K562 (cell line): ENCODE measurements around the gene LILRA6. TPM values are rescaled to one million over a fixed set of nuclear protein-coding genes. Genes with fewer than 3 reads are reported as not detected.
A peak's percentile ranks its signal among the peaks of the same experiment; 100 is the strongest.

Experiments
- ATF1 ChIP-seq, 2 experiments: fragments of 450-650 bp in 1 of 2; IDR thresholded peaks; 2 replicates each; pipeline ENCODE4 v1.6.1; 2016; ENCODE audit warnings: missing compliant biosample characterization in 1 of 2, missing genetic modification characterization in 1 of 2
- CAMTA2 ChIP-seq: fragments of 250-450 bp; sonication (Bioruptor Pico); conservative IDR thresholded peaks from 2 replicates; pipeline ENCODE4 v1.5.1; 2022
- CBFA2T2 ChIP-seq: fragments of 450-650 bp; conservative IDR thresholded peaks from 2 replicates; pipeline ENCODE4 v1.6.1; 2017; ENCODE audit warnings: mild to moderate bottlenecking
- CBFA2T3 ChIP-seq: fragments of 450-650 bp; IDR thresholded peaks from 2 replicates; pipeline ENCODE4 v1.6.1; 2017
- EWSR1 ChIP-seq: fragments of 450-650 bp; IDR thresholded peaks from 2 replicates; pipeline ENCODE4 v1.6.1; 2018; ENCODE audit warnings: borderline replicate concordance, mild to moderate bottlenecking, low read depth, moderate library complexity; ENCODE audit not compliant: partially characterized antibody
- FOXA1 ChIP-seq: fragments of 450-650 bp; IDR thresholded peaks from 2 replicates; pipeline ENCODE4 v1.6.1; 2016; ENCODE audit warnings: mild to moderate bottlenecking, borderline replicate concordance
- GTF2E2 ChIP-seq: fragments of 200-800 bp; sonication (Bioruptor generic); IDR thresholded peaks from 2 replicates; pipeline ENCODE4 v1.6.1; 2016; ENCODE audit warnings: missing genetic modification characterization, missing compliant biosample characterization
- HCFC1 ChIP-seq: IDR thresholded peaks from 2 replicates; pipeline ENCODE4 v1.6.1; 2012; ENCODE audit warnings: low read depth, low read length, improper control_type of control experiment
- JUND ChIP-seq, 2 experiments: IDR thresholded peaks; 2 replicates in 1 of 2; 3 replicates in 1 of 2; pipeline ENCODE4 v1.6.1; 2011; ENCODE audit warnings: borderline replicate concordance in 2 of 2, low read depth in 2 of 2, low read length in 2 of 2, improper control_type of control experiment in 1 of 2, missing biosample characterization in 1 of 2, missing genetic modification characterization in 1 of 2, missing genetic modification reagents in 1 of 2
- LEF1 ChIP-seq: fragments of 450-650 bp; IDR thresholded peaks from 2 replicates; pipeline ENCODE4 v1.6.1; 2016; ENCODE audit warnings: mild to moderate bottlenecking
- MCM7 ChIP-seq, 2 experiments: fragments of 450-650 bp; IDR thresholded peaks; 2 replicates each; pipeline ENCODE4 v1.6.1; 2016 to 2018
- MTF1 ChIP-seq: fragments of 250-450 bp; sonication (Bioruptor Pico); IDR thresholded peaks from 2 replicates; pipeline ENCODE4 v1.9.0; 2021; ENCODE audit warnings: moderate library complexity, mild to moderate bottlenecking, inconsistent platforms, borderline replicate concordance
- NCOA1 ChIP-seq: fragments of 450-650 bp; IDR thresholded peaks from 2 replicates; pipeline ENCODE4 v1.6.1; 2016; ENCODE audit warnings: low read depth
- NFYB ChIP-seq: IDR thresholded peaks from 2 replicates; pipeline ENCODE4 v1.6.1; 2011; ENCODE audit warnings: mild to moderate bottlenecking, moderate library complexity; ENCODE audit not compliant: insufficient read length; ENCODE audit errors: extremely low read depth
- NR2C2 ChIP-seq, 2 experiments: fragments of 200-800 bp in 1 of 2; sonication (Bioruptor generic) in 1 of 2; sonication (generic) in 1 of 2; formaldehyde crosslinking in 1 of 2; IDR thresholded peaks; 2 replicates each; pipeline versions ENCODE4 v1.6.1 to v1.8.0; 2016 to 2022; ENCODE audit warnings: mild to moderate bottlenecking in 1 of 2, missing compliant biosample characterization in 1 of 2, missing genetic modification characterization in 1 of 2, missing genetic modification reagents in 1 of 2
- PML ChIP-seq: IDR thresholded peaks from 2 replicates; pipeline ENCODE4 v1.6.1; 2012; ENCODE audit warnings: low read length, inconsistent platforms
- POLR2AphosphoS2 ChIP-seq: IDR thresholded peaks from 2 replicates; pipeline ENCODE4 v1.6.1; 2012; ENCODE audit warnings: low read length, improper control_type of control experiment
- POLR2AphosphoS5 ChIP-seq: IDR thresholded peaks from 2 replicates; pipeline ENCODE4 v1.6.1; 2011; ENCODE audit warnings: mild to moderate bottlenecking, low read depth, low read length, moderate library complexity; ENCODE audit not compliant: control insufficient read depth, insufficient read depth
- RFX7 ChIP-seq: fragments of 250-450 bp; sonication (Bioruptor Pico); IDR thresholded peaks from 2 replicates; pipeline ENCODE4 v1.5.1; 2021; ENCODE audit warnings: mild to moderate bottlenecking
- SMAD1 ChIP-seq: fragments of 150-350 bp; IDR thresholded peaks from 2 replicates; pipeline ENCODE4 v1.6.1; 2014; ENCODE audit warnings: low read length, low read depth; ENCODE audit not compliant: partially characterized antibody
- STAT5A ChIP-seq: IDR thresholded peaks from 2 replicates; pipeline ENCODE4 v1.6.1; 2012; ENCODE audit warnings: low read length, inconsistent platforms, borderline replicate concordance
- TCF3 ChIP-seq: sonication (generic); formaldehyde crosslinking; IDR thresholded peaks from 2 replicates; pipeline ENCODE4 v1.4.0; 2020; ENCODE audit warnings: mild to moderate bottlenecking, missing genetic modification reagents
- TEAD1 ChIP-seq, 2 experiments: fragments of 450-650 bp in 1 of 2; sonication (generic) in 1 of 2; formaldehyde crosslinking; IDR thresholded peaks; 2 replicates each; pipeline versions ENCODE4 v1.4.0 to v1.8.0; 2020 to 2022; ENCODE audit warnings: mild to moderate bottlenecking in 2 of 2, missing genetic modification reagents in 1 of 2
- ZEB2 ChIP-seq: fragments of 450-650 bp; IDR thresholded peaks from 2 replicates; pipeline ENCODE4 v1.6.1; 2016
- ZNF239 ChIP-seq: fragments of 250-450 bp; sonication (Bioruptor Pico); IDR thresholded peaks from 2 replicates; pipeline ENCODE4 v1.4.0; 2020; ENCODE audit warnings: mild to moderate bottlenecking
- ZNF408 ChIP-seq: fragments of 250-450 bp; sonication (Bioruptor Pico); IDR thresholded peaks from 2 replicates; pipeline ENCODE4 v1.4.0; 2020; ENCODE audit warnings: low read depth, mild to moderate bottlenecking, moderate library complexity
- polyA plus RNA-seq, 8 experiments: library from polyadenylated mRNA; depleted of rRNA in 4 of 8; stranded (reverse) in 5 of 8; unstranded in 3 of 8; fragments of >200 nt; fragmentation: Nextera tagmentation in 2 of 8; fragmentation: Illumina TruSeq in 1 of 8; extraction: Ambion mirVana in 2 of 8; extraction: Trizol in 1 of 8; gene quantifications; 2 replicates each; pipeline versions ENCODE4 v1.2.1 to v1.2.3, GENCODE V29; 2011 to 2014; ENCODE audit warnings: inconsistent platforms in 1 of 8, missing spikeins in 1 of 8
- total RNA-seq, 7 experiments: library from RNA; depleted of rRNA in 6 of 7; stranded (reverse); fragments of >200 nt in 6 of 7; fragmentation: Illumina TruSeq in 2 of 7; extraction: Trizol in 2 of 7; gene quantifications; 2 replicates each; pipeline versions ENCODE4 v1.2.1 to v1.2.3, GENCODE V29; 2011 to 2021; ENCODE audit warnings: low replicate concordance in 1 of 7
- TF ChIP-seq, protein P1 (sequence below): fragments of 250-450 bp; sonication (Bioruptor Pico); IDR thresholded peaks from 2 replicates; pipeline ENCODE4 v1.4.0; 2020; ENCODE audit warnings: borderline replicate concordance
- TF ChIP-seq, protein P2 (sequence below): sonication (generic); formaldehyde crosslinking; IDR thresholded peaks from 2 replicates; pipeline ENCODE4 v1.8.0; 2022; ENCODE audit warnings: mild to moderate bottlenecking, missing genetic modification reagents

LILRA6 gene
- total and polyA plus RNA-seq, 9 of the 15 experiments (the other 6 are each of a cell fraction or from before 2014, with no cell fraction given), result 0.03 TPM; not detected in 8

DNA sequence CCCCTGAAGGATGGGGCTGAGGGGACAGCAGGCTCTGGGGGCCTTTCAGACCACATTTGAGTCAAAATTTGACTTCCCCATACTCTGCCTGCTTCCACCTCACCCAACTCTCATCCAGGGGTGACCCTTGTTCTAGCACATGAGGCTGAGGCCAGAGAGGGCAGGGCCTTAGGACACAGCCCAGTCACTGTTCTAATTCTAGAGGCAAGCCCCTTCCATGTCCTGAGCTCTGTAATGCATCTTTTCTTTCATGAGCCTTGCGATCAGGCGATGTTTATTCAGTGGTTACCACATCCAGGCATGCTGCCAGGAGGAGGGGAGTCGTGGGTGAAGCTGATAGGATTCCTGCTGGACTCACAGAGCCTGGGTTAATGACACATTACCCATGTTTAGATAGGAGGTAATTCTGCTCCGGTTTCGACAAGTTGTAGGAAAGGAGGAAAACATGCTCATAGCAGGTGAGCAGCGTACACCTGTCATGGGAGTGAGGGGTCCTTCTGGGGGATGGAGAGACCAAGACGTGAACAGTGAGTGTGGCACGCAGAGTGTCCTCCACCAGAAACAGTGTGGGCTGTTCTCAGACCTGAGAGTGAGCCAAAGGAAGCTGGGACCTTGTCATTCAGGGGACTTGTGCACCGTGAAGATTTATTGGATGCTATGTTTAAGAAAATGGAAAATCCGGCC lies 32.6 kb downstream of the LILRA6 start (continued):
- TF ChIP-seq RFX7 (CRISPR knock-in tag) (no peak), STAT5A (peak; percentile 50; the same call in 1 of the 2 replicates), POLR2AphosphoS2 (0 out of 2 replicates have a peak, but pooled peaks have one; percentile 58), POLR2AphosphoS5 (peak; percentile 88), CAMTA2 (CRISPR knock-in tag) (no peak), TEAD1 (CRISPR knock-in tag; IDR thresholded peaks at IDR 0.05) (peak in 1 of 2 experiments; percentile 14; a peak in 1 of 4 replicates), PML (peak; percentile 51; the same call in 1 of the 2 replicates), FOXA1 (peak; percentile 65), GTF2E2 (no peak), CBFA2T2 (peak; percentile 73), HCFC1 (no peak), ZNF408 (CRISPR knock-in tag) (no peak), SMAD1 (peak; percentile 69), ATF1 (CRISPR knock-in tag; IDR thresholded peaks at IDR 0.05) (no peak), ATF1 (tag; IDR thresholded peaks at IDR 0.05) (no peak), EWSR1 (no peak), CBFA2T3 (peak; percentile 85), ZEB2 (peak; percentile 64; the same call in 1 of the 2 replicates), NCOA1 (peak; percentile 30; the same call in 1 of the 2 replicates), NFYB (no peak), JUND (IDR thresholded peaks at IDR 0.05; ENCODE audit: borderline replicate concordance, low read depth, low read length) (peak; percentile 83), JUND (tag; IDR thresholded peaks at IDR 0.05; ENCODE audit: borderline replicate concordance, low read depth, low read length) (peak; percentile 78; the same call in 2 of the 3 replicates), NR2C2 (CRISPR knock-in tag; IDR thresholded peaks at IDR 0.05) (no peak), NR2C2 (tag; IDR thresholded peaks at IDR 0.05) (peak; percentile 55), MCM7 (IDR thresholded peaks at IDR 0.05) (no peak), TCF3 (CRISPR knock-in tag) (peak; percentile 89), ZNF239 (CRISPR knock-in tag) (no peak; the same call in 1 of the 2 replicates), LEF1 (peak; percentile 75; the same call in 1 of the 2 replicates), MTF1 (CRISPR knock-in tag) (no peak)
- TF ChIP-seq, protein P1, sequence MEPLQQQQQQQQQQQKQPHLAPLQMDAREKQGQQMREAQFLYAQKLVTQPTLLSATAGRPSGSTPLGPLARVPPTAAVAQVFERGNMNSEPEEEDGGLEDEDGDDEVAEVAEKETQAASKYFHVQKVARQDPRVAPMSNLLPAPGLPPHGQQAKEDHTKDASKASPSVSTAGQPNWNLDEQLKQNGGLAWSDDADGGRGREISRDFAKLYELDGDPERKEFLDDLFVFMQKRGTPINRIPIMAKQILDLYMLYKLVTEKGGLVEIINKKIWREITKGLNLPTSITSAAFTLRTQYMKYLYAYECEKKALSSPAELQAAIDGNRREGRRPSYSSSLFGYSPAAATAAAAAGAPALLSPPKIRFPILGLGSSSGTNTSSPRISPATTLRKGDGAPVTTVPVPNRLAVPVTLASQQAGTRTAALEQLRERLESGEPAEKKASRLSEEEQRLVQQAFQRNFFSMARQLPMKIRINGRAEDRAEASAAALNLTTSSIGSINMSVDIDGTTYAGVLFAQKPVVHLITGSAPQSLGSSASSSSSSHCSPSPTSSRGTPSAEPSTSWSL (CRISPR knock-in tag), result no peak
- TF ChIP-seq, protein P2, sequence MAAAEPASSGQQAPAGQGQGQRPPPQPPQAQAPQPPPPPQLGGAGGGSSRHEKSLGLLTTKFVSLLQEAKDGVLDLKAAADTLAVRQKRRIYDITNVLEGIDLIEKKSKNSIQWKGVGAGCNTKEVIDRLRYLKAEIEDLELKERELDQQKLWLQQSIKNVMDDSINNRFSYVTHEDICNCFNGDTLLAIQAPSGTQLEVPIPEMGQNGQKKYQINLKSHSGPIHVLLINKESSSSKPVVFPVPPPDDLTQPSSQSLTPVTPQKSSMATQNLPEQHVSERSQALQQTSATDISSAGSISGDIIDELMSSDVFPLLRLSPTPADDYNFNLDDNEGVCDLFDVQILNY, result 0 out of 2 replicates have a peak, but pooled peaks have one; percentile 43
